RWPE2 (cell line): ENCODE data around the gene NAA80.

Experiments
- ATAC-seq: fragments of 200-7000 bp; cut with Tn5 transposase; 3 replicates; pipeline ENCODE4 v1.9.1; 2021; ENCODE audit warnings: low read depth
- DNase-seq: peaks from one replicate; pipeline ENCODE4 v3.0.0-alpha.2; 2020; ENCODE audit warnings: low spot score
- H3K27ac ChIP-seq: fragments of 450-650 bp; 2 replicates; pipeline ENCODE4 v1.5.1; 2017; ENCODE audit warnings: mild to moderate bottlenecking; ENCODE audit not compliant: poor library complexity, severe bottlenecking
- H3K27me3 ChIP-seq: fragments of 250-450 bp; sonication (Bioruptor Pico); 2 replicates; pipeline ENCODE4 v1.5.1; 2021; ENCODE audit warnings: mild to moderate bottlenecking, moderate library complexity; ENCODE audit not compliant: insufficient read depth, poor library complexity, severe bottlenecking
- H3K36me3 ChIP-seq: fragments of 250-450 bp; sonication (Bioruptor Pico); 2 replicates; pipeline ENCODE4 v1.5.1; 2020; ENCODE audit warnings: low read depth, mild to moderate bottlenecking, moderate library complexity
- H3K4me1 ChIP-seq: fragments of 250-450 bp; sonication (Bioruptor Pico); 2 replicates; pipeline ENCODE4 v1.5.1; 2021; ENCODE audit warnings: mild to moderate bottlenecking, moderate library complexity; ENCODE audit not compliant: insufficient read depth, poor library complexity, severe bottlenecking
- H3K4me3 ChIP-seq: fragments of 250-450 bp; sonication (Bioruptor Pico); 2 replicates; pipeline ENCODE4 v1.5.1; 2021; ENCODE audit warnings: mild to moderate bottlenecking, moderate library complexity; ENCODE audit not compliant: severe bottlenecking
- H3K9me3 ChIP-seq: fragments of 250-450 bp; sonication (Bioruptor Pico); 2 replicates; pipeline ENCODE4 v1.5.1; 2021; ENCODE audit warnings: mild to moderate bottlenecking, moderate library complexity; ENCODE audit not compliant: severe bottlenecking
- CTCF ChIP-seq: fragments of 450-650 bp; IDR thresholded peaks from one replicate; pipeline ENCODE4 v1.5.1; 2017; ENCODE audit warnings: mild to moderate bottlenecking, moderate library complexity; ENCODE audit not compliant: poor library complexity, severe bottlenecking

Gene NAA80

GRCh38 chr3:50296721-50297383, 2.4 kb downstream of the NAA80 start:
- H3K4me3 ChIP-seq: no peak overlapping the region
- no peaks in the 10 kb centered on the region for H3K27me3 ChIP-seq
- ATAC-seq (no peak), DNase-seq (no peak)
- H3K27ac ChIP-seq: no peak overlapping the region
- no peaks in the 10 kb centered on the region for H3K9me3 ChIP-seq
- H3K4me1 ChIP-seq: peaks cover 9% of the 10 kb centered on the region
- TF ChIP-seq CTCF: no peak
- no peaks in the 10 kb centered on the region for H3K36me3 ChIP-seq

DNA sequence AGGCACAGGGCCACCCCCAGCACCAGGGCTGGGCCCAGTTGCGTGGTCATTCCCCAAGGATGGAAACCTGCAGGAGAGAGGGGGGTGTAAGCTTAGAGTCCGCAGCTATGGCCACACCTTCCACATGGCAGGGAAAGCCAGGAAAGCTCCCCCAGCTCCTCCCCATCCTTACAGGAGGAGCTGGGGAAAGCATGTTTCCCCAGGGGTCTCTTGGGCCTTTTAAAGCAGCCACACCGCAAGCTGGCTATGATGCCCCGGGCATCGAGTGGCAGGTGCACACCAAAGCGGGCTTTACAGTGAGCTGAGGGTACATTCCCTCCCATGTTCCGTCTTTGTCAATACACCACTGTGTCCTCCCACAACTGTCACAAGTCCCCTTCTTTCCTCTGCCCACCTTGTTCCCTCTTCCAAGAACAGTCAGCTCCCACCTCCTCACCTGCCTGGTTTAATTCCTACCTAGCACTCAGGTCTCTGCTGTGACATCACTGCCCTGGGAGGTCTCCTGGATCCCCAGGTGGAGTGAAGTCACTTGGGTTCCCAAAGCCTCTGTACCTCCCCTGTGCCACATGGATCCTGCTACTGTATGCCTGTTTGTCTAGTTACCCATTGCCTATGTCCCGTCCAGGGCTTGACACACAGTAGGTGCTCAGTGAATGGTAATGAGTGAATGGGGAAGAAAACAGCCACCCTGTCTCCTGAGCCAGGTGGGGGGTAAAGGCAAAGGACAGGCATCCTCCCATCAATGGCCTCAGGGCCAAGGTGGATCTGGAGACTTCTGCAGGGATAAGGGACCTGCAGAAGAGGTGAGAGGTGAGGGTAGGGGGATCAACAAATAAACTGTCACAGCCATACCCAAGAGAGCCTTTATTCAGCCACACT, 3.4 kb downstream of the NAA80 start:
- no peak overlapping the region for H3K27ac ChIP-seq
- H3K9me3 ChIP-seq: no peaks in the 10 kb centered on the region
- H3K27me3 ChIP-seq: no peaks in the 10 kb centered on the region
- DNase-seq (no peak), ATAC-seq (no peak)
- H3K36me3 ChIP-seq: no peaks in the 10 kb centered on the region; the same call in 1 of the 2 replicates
- TF ChIP-seq CTCF: no peak
- H3K4me1 ChIP-seq: peaks cover 9% of the 10 kb centered on the region
- H3K4me3 ChIP-seq: no peak overlapping the region

DNA sequence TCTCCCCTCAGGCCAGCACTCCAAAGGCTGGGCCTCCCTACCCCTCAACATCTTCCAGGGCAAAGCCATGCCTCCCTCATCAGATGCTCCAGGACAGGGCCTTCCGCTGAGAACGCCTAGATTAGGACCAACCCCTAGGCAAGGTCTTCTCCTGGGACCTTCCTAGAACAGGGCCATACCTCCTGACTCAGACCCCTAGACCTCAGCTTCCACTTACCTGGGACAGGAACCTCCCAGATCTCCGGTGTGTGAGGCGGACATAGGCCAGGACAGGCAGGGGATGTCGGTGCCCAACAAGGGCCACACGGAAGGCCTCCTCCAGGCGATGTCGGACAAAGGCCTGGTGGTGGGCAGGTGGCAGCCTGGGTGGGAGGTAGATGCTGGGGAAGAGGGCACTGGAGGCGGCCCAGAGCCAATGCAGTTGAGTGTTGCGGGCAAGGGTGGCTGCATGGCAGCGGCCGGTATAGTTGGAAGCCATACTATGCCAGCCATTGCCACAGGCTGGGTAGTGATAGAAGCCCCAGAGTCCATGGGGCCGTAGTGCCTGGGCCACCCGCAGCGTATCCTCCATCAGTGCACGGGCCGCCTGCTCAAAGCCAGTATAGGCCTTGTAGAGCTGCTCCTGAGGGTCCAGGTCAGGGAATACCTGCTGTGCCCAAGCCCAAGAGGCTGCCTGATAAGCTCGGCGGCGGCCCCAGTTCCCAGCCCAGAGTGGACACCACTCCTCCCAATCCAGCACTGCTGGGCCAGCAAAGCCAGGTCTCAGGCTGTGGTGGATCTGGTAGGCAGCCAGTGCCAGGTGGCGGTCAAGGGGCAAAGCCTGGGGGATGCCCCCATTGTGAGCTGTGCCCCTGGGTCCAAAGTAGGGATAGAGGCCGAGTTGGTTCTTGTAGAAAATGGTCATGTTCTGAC, 4.5 kb downstream of the NAA80 start:
- no peak for TF ChIP-seq CTCF
- Histone ChIP-seq H3K9me3 (no peaks in the 10 kb centered on the region), H3K36me3 (peaks cover 10% of the 10 kb centered on the region), H3K4me3 (no peak overlapping the region), H3K27ac (no peak overlapping the region), H3K27me3 (no peaks in the 10 kb centered on the region), H3K4me1 (peaks cover under 1% of the 10 kb centered on the region)
- no peak for DNase-seq
- ATAC-seq: no peak

- TF ChIP-seq CTCF: no peak
- Histone ChIP-seq H3K27me3 (no peaks in the 10 kb centered on the region), H3K4me3 (no peak overlapping the region), H3K9me3 (no peaks in the 10 kb centered on the region), H3K27ac (no peak overlapping the region), H3K36me3 (peaks cover 17% of the 10 kb centered on the region), H3K4me1 (no peaks in the 10 kb centered on the region)
- ATAC-seq (no peak), DNase-seq (no peak)
Measured at GRCh38 chr3:50294089-50294488, 5.1 kb downstream of the NAA80 start.
